Fibroblast of lung (primary cell): ENCODE measurements around the gene LTN1. TPM values are rescaled to one million over a fixed set of nuclear protein-coding genes. Genes with fewer than 3 reads are reported as not detected.
A peak's percentile ranks its signal among the peaks of the same experiment; 100 is the strongest.
"Not testable (repeated sequence)": the region's sequence is repeated elsewhere in the genome, so short reads cannot be mapped to it uniquely, and the experiment has no call there.

Experiments used
- DNase-seq, 2 donors: peaks; one replicate each; pipeline versions ENCODE4 v3.0.0 to v3.0.0-alpha.2; 2010; ENCODE audit warnings: low read depth in 2 of 2
- H2AFZ ChIP-seq: 2 replicates; pipeline ENCODE4 v1.5.1; 2012; ENCODE audit warnings: low read length, control low read depth, inconsistent platforms
- H3K27ac ChIP-seq: 2 replicates; pipeline ENCODE4 v1.5.1; 2011; ENCODE audit warnings: low read length, control low read depth; ENCODE audit not compliant: insufficient read depth
- H3K27me3 ChIP-seq: 2 replicates; pipeline ENCODE4 v1.5.1; 2011; ENCODE audit warnings: mild to moderate bottlenecking, low read length; ENCODE audit not compliant: control insufficient read depth, insufficient read depth
- H3K36me3 ChIP-seq: 2 replicates; pipeline ENCODE4 v1.5.1; 2011; ENCODE audit warnings: low read length; ENCODE audit not compliant: control insufficient read depth, insufficient read depth
- H3K4me1 ChIP-seq: 2 replicates; pipeline ENCODE4 v1.5.1; 2011; ENCODE audit warnings: low read length; ENCODE audit not compliant: control insufficient read depth, insufficient read depth; ENCODE audit errors: extremely low read depth
- H3K4me2 ChIP-seq: 2 replicates; pipeline ENCODE4 v1.5.1; 2011; ENCODE audit warnings: low read length, control low read depth; ENCODE audit not compliant: insufficient read depth; ENCODE audit errors: extremely low read depth
- H3K4me3 ChIP-seq, 4 experiments: fragments of 200-600 bp in 1 of 4; sonication (generic) in 1 of 4; replicated peaks in 1 of 4; 2 replicates each; pipeline ENCODE4 v1.5.1; 2011 to 2016; ENCODE audit warnings: low read length in 4 of 4, low read depth in 3 of 4, mild to moderate bottlenecking in 3 of 4, control low read depth in 2 of 4, inconsistent platforms in 1 of 4, mixed read lengths in 1 of 4; ENCODE audit not compliant: insufficient read depth in 1 of 4; ENCODE audit errors: control extremely low read depth in 1 of 4
- H3K79me2 ChIP-seq: 2 replicates; pipeline ENCODE4 v1.5.1; 2012; ENCODE audit warnings: mild to moderate bottlenecking, low read length, inconsistent platforms; ENCODE audit not compliant: control insufficient read depth, insufficient read depth
- H3K9ac ChIP-seq: 2 replicates; pipeline ENCODE4 v1.5.1; 2011; ENCODE audit warnings: mild to moderate bottlenecking, low read length, control low read depth; ENCODE audit not compliant: insufficient read depth
- H3K9me3 ChIP-seq: 2 replicates; pipeline ENCODE4 v1.5.1; 2012; ENCODE audit warnings: low read depth, low read length; ENCODE audit not compliant: control insufficient read depth, insufficient read depth
- H4K20me1 ChIP-seq: 2 replicates; pipeline ENCODE4 v1.5.1; 2011; ENCODE audit warnings: low read length; ENCODE audit not compliant: control insufficient read depth, insufficient read depth; ENCODE audit errors: extremely low read depth
- EZH2 ChIP-seq: IDR thresholded peaks from 2 replicates; pipeline ENCODE4 v1.5.1; 2012; ENCODE audit warnings: low read length, control low read depth, mild to moderate bottlenecking; ENCODE audit errors: missing control alignments
- polyA plus RNA-seq, 2 donors: library from polyadenylated mRNA; depleted of rRNA in 1 of 2; stranded (reverse) in 1 of 2; unstranded in 1 of 2; fragments of >200 nt; gene quantifications; 2 replicates each; pipeline ENCODE4 v1.2.1, GENCODE V29; 2011 to 2012; ENCODE audit warnings: missing spikeins in 1 of 2
- total RNA-seq: library from RNA; depleted of rRNA; stranded (reverse); fragments of >200 nt; gene quantifications from 2 replicates; pipeline ENCODE4 v1.2.1, GENCODE V29; 2014
- TF ChIP-seq, protein P1 (sequence below), 2 donors: IDR thresholded peaks in 1 of 2; conservative IDR thresholded peaks in 1 of 2; 1 replicate in 1 of 2; 2 replicates in 1 of 2; pipeline ENCODE4 v1.5.1; 2011 to 2012; ENCODE audit warnings: low read length in 2 of 2, control low read depth in 1 of 2, inconsistent platforms in 1 of 2, low read depth in 1 of 2, mild to moderate bottlenecking in 1 of 2

LTN1 gene
- total and polyA plus RNA-seq, 2 donors (not counting 1 experiment from before 2014, with no cell fraction given): 12.6 to 22.3 TPM

DNA sequence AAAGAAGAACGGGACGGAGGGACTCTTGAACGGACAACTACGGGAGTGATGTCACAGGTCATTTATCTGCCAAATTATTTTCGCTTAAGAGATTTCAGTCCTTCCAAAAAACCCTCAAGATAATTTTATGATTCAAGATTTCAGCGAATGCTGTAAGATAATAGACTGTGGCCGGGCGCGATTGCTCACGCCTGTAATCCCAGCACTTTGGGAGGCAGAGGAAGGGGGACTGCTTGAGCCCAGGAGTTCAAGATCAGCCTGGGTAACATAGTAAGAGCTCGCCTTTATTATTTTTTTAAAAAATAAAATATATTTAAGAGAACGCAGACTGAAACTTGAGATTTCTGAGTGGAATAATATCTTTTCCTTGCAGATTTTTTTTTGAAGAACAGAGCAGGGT lies 25.9 kb upstream of the LTN1 start:
- H2AFZ ChIP-seq: peak overlapping the region; percentile 92
- peak overlapping the region; percentile 91 for H3K4me2 ChIP-seq
- H3K9ac ChIP-seq: peak overlapping the region; percentile 69
- DNase-seq: peak; percentile 20 to 45
- peak overlapping the region; percentile 73 to 87 (median 76) for H3K4me3 ChIP-seq
- no peaks in the 10 kb centered on the region for H3K9me3 ChIP-seq
- H3K27ac ChIP-seq: peak overlapping the region; percentile 67
- no peaks in the 10 kb centered on the region for H3K27me3 ChIP-seq
- no peaks in the 10 kb centered on the region for H3K36me3 ChIP-seq
- TF ChIP-seq, protein P1, sequence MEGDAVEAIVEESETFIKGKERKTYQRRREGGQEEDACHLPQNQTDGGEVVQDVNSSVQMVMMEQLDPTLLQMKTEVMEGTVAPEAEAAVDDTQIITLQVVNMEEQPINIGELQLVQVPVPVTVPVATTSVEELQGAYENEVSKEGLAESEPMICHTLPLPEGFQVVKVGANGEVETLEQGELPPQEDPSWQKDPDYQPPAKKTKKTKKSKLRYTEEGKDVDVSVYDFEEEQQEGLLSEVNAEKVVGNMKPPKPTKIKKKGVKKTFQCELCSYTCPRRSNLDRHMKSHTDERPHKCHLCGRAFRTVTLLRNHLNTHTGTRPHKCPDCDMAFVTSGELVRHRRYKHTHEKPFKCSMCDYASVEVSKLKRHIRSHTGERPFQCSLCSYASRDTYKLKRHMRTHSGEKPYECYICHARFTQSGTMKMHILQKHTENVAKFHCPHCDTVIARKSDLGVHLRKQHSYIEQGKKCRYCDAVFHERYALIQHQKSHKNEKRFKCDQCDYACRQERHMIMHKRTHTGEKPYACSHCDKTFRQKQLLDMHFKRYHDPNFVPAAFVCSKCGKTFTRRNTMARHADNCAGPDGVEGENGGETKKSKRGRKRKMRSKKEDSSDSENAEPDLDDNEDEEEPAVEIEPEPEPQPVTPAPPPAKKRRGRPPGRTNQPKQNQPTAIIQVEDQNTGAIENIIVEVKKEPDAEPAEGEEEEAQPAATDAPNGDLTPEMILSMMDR (conservative IDR thresholded peaks at IDR 0.05 in 1 of 2, IDR thresholded peaks at IDR 0.05 in 1 of 2; ENCODE audit: low read depth in 1 of 2, low read length in 2 of 2): no peak
- no peak for TF ChIP-seq EZH2
- H3K79me2 ChIP-seq: peaks cover 12% of the 10 kb centered on the region
- H3K4me1 ChIP-seq: peaks cover 2% of the 10 kb centered on the region
- no peaks in the 10 kb centered on the region for H4K20me1 ChIP-seq

DNA sequence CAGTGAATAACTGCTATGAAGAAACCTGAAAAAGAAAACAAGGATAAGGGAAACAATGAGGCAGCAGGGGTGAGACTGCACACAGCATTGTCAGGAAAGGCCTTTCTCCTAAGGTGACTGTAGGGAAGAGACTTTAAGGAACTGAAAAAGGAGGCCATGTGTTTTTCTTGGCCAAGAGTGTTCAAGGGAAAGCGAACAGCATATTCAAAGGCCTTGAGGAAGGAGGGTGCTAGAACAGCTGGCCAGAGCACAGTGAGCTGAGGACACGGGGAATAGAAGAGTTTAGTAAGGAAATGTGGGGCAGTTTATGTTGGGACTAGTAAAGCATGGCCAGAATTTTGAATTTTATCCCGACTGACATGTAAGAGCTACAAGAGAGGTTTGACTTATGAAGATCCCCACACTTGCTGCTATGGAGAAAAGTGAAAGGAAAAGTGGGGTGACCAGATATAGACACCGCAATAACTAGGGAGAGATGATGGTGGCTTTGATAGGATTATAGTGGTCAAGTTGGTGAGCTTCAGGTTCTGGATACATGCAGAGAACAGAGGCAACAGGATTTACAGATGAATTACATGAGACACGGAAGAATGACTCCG lies 25.1 kb upstream of the LTN1 start:
- peak overlapping the region; percentile 73 to 87 (median 76) for H3K4me3 ChIP-seq
- no peaks in the 10 kb centered on the region for H3K36me3 ChIP-seq
- H3K4me2 ChIP-seq: peak overlapping the region; percentile 91
- no peaks in the 10 kb centered on the region for H4K20me1 ChIP-seq
- H3K9me3 ChIP-seq: no peaks in the 10 kb centered on the region
- H3K4me1 ChIP-seq: peaks cover 2% of the 10 kb centered on the region
- DNase-seq: no peak
- H3K9ac ChIP-seq: no peak overlapping the region
- H3K79me2 ChIP-seq: peaks cover 12% of the 10 kb centered on the region
- no peak for TF ChIP-seq EZH2
- TF ChIP-seq, protein P1 (conservative IDR thresholded peaks at IDR 0.05 in 1 of 2, IDR thresholded peaks at IDR 0.05 in 1 of 2; ENCODE audit: low read depth in 1 of 2, low read length in 2 of 2): no peak
- H3K27me3 ChIP-seq: no peaks in the 10 kb centered on the region
- no peak overlapping the region for H3K27ac ChIP-seq
- no peak overlapping the region for H2AFZ ChIP-seq

DNA sequence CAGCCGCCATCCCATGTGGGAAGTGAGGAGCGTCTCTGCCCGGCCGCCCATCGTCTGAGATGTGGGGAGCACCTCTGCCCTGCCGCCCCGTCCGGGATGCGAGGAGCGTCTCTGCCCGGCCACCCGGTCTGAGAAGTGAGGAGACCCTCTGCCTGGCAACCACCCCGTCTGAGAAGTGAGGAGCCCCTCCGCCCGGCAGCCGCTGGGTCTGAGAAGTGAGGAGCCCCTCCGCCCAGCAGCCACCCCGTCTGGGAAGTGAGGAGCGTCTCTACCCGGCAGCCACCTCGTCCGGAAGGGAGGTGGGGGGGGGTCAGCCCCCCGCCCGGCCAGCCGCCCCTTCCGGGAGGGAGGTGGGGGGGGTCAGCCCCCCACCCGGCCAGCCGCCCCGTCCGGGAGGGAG lies 18.6 kb upstream of the LTN1 start:
- not testable (repeated sequence) for H3K36me3 ChIP-seq, H3K4me1 ChIP-seq, H2AFZ ChIP-seq, H3K4me2 ChIP-seq, H4K20me1 ChIP-seq, H3K27me3 ChIP-seq, H3K9me3 ChIP-seq, H3K27ac ChIP-seq, H3K79me2 ChIP-seq, DNase-seq, H3K4me3 ChIP-seq, H3K9ac ChIP-seq
